HL-60 (cell line): ENCODE data around the gene CDYL.

Source experiments
- DNase-seq, 2 experiments: peaks; one replicate each; pipeline ENCODE4 v3.0.0-alpha.2; 2010 to 2020; ENCODE audit warnings: low read depth in 1 of 2, low spot score in 1 of 2
- H3K27ac ChIP-seq: fragments of 250-450 bp; sonication (Bioruptor Pico); replicated peaks from 2 replicates; pipeline ENCODE4 v1.5.1; 2020; ENCODE audit warnings: mild to moderate bottlenecking, moderate library complexity
- H3K27me3 ChIP-seq: fragments of 250-450 bp; sonication (Bioruptor Pico); 2 replicates; pipeline ENCODE4 v1.5.1; 2021; ENCODE audit warnings: mild to moderate bottlenecking, moderate library complexity; ENCODE audit not compliant: insufficient read depth, poor library complexity, severe bottlenecking
- H3K4me3 ChIP-seq: replicated peaks from 2 replicates; pipeline ENCODE4 v1.5.1; 2011; ENCODE audit warnings: mild to moderate bottlenecking, control low read depth, low read length; ENCODE audit not compliant: insufficient read depth
- CTCF ChIP-seq: IDR thresholded peaks from one replicate; pipeline ENCODE4 v1.5.1; 2011; ENCODE audit warnings: low read length, control low read depth, inconsistent platforms; ENCODE audit not compliant: insufficient read depth
- GABPA ChIP-seq: IDR thresholded peaks from 2 replicates; pipeline ENCODE4 v1.6.1; 2012; ENCODE audit warnings: low read depth
- POLR2AphosphoS5 ChIP-seq: IDR thresholded peaks from 2 replicates; pipeline ENCODE4 v1.6.1; 2012; ENCODE audit warnings: low read depth
- SPI1 ChIP-seq: IDR thresholded peaks from 2 replicates; pipeline ENCODE4 v1.6.1; 2012; ENCODE audit warnings: low read depth, mild to moderate bottlenecking, borderline replicate concordance
- TF ChIP-seq, protein P1 (sequence below): IDR thresholded peaks from 2 replicates; pipeline ENCODE4 v1.6.1; 2012; ENCODE audit warnings: low read depth; ENCODE audit not compliant: insufficient replicate concordance

The CDYL gene

DNA sequence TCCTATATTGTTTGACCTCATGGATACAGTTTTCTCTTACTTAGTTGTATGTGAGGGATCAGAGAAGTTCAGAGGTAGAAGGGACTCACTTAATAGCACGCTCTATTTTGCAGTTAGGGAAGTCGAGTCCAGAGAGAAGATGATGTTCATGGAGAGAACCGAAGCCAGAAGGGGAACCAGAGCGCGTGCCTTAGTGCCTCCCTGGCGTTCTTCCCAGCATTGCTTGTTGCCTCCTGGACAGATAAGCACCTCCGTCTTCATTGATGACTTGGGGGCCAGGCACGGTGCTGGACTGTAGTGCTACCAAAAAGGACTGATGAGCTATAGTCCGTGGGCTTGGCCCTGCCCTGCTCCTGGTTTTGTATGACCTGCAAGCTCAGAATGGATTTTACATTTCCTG is 117.8 kb downstream of the CDYL start:
- no peak for DNase-seq
- Histone ChIP-seq H3K27ac (no peak overlapping the region), H3K27me3 (no peaks in the 10 kb centered on the region), H3K4me3 (no peak overlapping the region)
- TF ChIP-seq POLR2AphosphoS5 (no peak), CTCF (no peak), GABPA (no peak), SPI1 (no peak)
- TF ChIP-seq, protein P1, sequence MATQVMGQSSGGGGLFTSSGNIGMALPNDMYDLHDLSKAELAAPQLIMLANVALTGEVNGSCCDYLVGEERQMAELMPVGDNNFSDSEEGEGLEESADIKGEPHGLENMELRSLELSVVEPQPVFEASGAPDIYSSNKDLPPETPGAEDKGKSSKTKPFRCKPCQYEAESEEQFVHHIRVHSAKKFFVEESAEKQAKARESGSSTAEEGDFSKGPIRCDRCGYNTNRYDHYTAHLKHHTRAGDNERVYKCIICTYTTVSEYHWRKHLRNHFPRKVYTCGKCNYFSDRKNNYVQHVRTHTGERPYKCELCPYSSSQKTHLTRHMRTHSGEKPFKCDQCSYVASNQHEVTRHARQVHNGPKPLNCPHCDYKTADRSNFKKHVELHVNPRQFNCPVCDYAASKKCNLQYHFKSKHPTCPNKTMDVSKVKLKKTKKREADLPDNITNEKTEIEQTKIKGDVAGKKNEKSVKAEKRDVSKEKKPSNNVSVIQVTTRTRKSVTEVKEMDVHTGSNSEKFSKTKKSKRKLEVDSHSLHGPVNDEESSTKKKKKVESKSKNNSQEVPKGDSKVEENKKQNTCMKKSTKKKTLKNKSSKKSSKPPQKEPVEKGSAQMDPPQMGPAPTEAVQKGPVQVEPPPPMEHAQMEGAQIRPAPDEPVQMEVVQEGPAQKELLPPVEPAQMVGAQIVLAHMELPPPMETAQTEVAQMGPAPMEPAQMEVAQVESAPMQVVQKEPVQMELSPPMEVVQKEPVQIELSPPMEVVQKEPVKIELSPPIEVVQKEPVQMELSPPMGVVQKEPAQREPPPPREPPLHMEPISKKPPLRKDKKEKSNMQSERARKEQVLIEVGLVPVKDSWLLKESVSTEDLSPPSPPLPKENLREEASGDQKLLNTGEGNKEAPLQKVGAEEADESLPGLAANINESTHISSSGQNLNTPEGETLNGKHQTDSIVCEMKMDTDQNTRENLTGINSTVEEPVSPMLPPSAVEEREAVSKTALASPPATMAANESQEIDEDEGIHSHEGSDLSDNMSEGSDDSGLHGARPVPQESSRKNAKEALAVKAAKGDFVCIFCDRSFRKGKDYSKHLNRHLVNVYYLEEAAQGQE, result no peak

- no peak for DNase-seq
- H3K27ac ChIP-seq, result no peak overlapping the region
- no peak overlapping the region for H3K4me3 ChIP-seq
- TF ChIP-seq POLR2AphosphoS5 (no peak), GABPA (no peak), CTCF (no peak), SPI1 (no peak)
- TF ChIP-seq, protein P1, result no peak
- H3K27me3 ChIP-seq, result no peaks in the 10 kb centered on the region
Measured at GRCh38 chr6:4895971-4896370, 119.8 kb downstream of the CDYL start.

- no peak for DNase-seq
- Histone ChIP-seq H3K27me3 (no peaks in the 10 kb centered on the region), H3K4me3 (no peak overlapping the region), H3K27ac (no peak overlapping the region)
- no peak for TF ChIP-seq GABPA
- TF ChIP-seq, protein P1, result no peak
- no peak for TF ChIP-seq POLR2AphosphoS5
- no peak for TF ChIP-seq SPI1
- no peak for TF ChIP-seq CTCF
Measured at GRCh38 chr6:4896401-4896800, 120.2 kb downstream of the CDYL start.
